OCI-LY7 (cell line): ENCODE data around the gene DIAPH3. TPM values are rescaled to one million over a fixed set of nuclear protein-coding genes. Genes with fewer than 3 reads are reported as not detected.

Experiments
- BruUV-seq: library from RNA; stranded (reverse); fragments of 400-500 nt; replicated peaks from 2 replicates; lab custom pipeline; 2021; lab: Mats Ljungman, UMichigan
- CTCF ChIA-PET: fragments of 300-600 bp; sonication (Branson Sonifier 250); formaldehyde crosslinking; loops from one replicate; lab custom pipeline; 2022; ENCODE audit warnings: antibody characterized with exemption; ENCODE audit not compliant: unreplicated experiment; lab: Charles Lee
- POLR2A ChIA-PET: fragments of 300-600 bp; sonication (Branson Sonifier 250); formaldehyde crosslinking; loops from one replicate; lab custom pipeline; 2022; ENCODE audit warnings: antibody characterized with exemption; lab: Charles Lee
- DNase-seq: peaks from one replicate; pipeline ENCODE4 v3.0.0-alpha.2; 2015; ENCODE audit warnings: low spot score
- H2AFZ ChIP-seq: fragments of 200-600 bp; sonication (generic), shearing (Covaris generic); 2 replicates; pipeline ENCODE4 v1.6.1; 2014; ENCODE audit warnings: mild to moderate bottlenecking, antibody characterized with exemption, low read length, moderate library complexity
- H3K27ac ChIP-seq: fragments of 200-600 bp; sonication (generic); 2 replicates; pipeline ENCODE4 v1.5.1; 2014; ENCODE audit warnings: mixed run types, low read depth, mild to moderate bottlenecking, moderate library complexity, low read length, inconsistent platforms; ENCODE audit not compliant: poor library complexity, severe bottlenecking
- H3K36me3 ChIP-seq: fragments of 200-600 bp; sonication (generic); 2 replicates; pipeline ENCODE4 v1.6.1; 2014; ENCODE audit warnings: mild to moderate bottlenecking, antibody characterized with exemption, low read length, moderate library complexity, mixed read lengths; ENCODE audit not compliant: insufficient read depth
- H3K4me1 ChIP-seq: fragments of 200-600 bp; sonication (generic); 2 replicates; pipeline ENCODE4 v1.5.1; 2014; ENCODE audit warnings: mild to moderate bottlenecking, low read length; ENCODE audit not compliant: insufficient read depth, poor library complexity, severe bottlenecking
- H3K4me2 ChIP-seq: fragments of 200-600 bp; sonication (generic); 2 replicates; pipeline ENCODE4 v1.6.1; 2014; ENCODE audit warnings: mild to moderate bottlenecking, low read length
- H3K4me3 ChIP-seq: fragments of 200-600 bp; sonication (generic); 2 replicates; pipeline ENCODE4 v1.5.1; 2014; ENCODE audit warnings: mild to moderate bottlenecking, low read depth, low read length; ENCODE audit not compliant: poor library complexity, severe bottlenecking
- H3K79me2 ChIP-seq: fragments of 200-600 bp; sonication (generic); 2 replicates; pipeline ENCODE4 v1.6.1; 2016; ENCODE audit warnings: low read depth, mild to moderate bottlenecking, low read length, moderate library complexity, mixed read lengths; ENCODE audit not compliant: insufficient read depth
- H3K9me2 ChIP-seq: fragments of 200-600 bp; sonication (generic); 2 replicates; pipeline ENCODE4 v1.6.1; 2016; ENCODE audit warnings: mild to moderate bottlenecking, low read length, mixed read lengths; ENCODE audit not compliant: insufficient read depth
- H3K9me3 ChIP-seq: fragments of 200-600 bp; sonication (generic); 2 replicates; pipeline ENCODE4 v1.6.1; 2014; ENCODE audit warnings: mild to moderate bottlenecking, mixed run types, low read length, mixed read lengths
- H4K20me1 ChIP-seq: fragments of 200-600 bp; sonication (generic); 2 replicates; pipeline ENCODE4 v1.6.1; 2014; ENCODE audit warnings: mild to moderate bottlenecking, antibody characterized with exemption, low read length, moderate library complexity, mixed read lengths; ENCODE audit not compliant: insufficient read depth
- CTCF ChIP-seq: fragments of 200-600 bp; sonication (generic); conservative IDR thresholded peaks from 2 replicates; pipeline ENCODE4 v1.5.1; 2014; ENCODE audit warnings: mild to moderate bottlenecking, antibody characterized with exemption, low read length, moderate library complexity, mixed read lengths
- EZH2phosphoT487 ChIP-seq: fragments of 200-600 bp; sonication (generic); IDR thresholded peaks from 2 replicates; pipeline ENCODE4 v1.6.1; 2018; ENCODE audit warnings: low read depth, borderline replicate concordance, mild to moderate bottlenecking, mixed run types, antibody characterized with exemption, low read length, moderate library complexity, mixed read lengths
- intact Hi-C: fragments of 100-400 bp; cut with micrococcal nuclease; formaldehyde crosslinking; loops from one replicate; pipeline ENCODE4 v1.10.0; 2022; ENCODE audit not compliant: unreplicated experiment
- total RNA-seq, 2 experiments: library from RNA; depleted of rRNA in 1 of 2; stranded (reverse); fragments of >200 nt in 1 of 2; shearing (Covaris generic) in 1 of 2; gene quantifications; 2 replicates each; pipeline ENCODE4 v1.2.3, GENCODE V29; 2014 to 2022

DIAPH3 gene
- total RNA-seq, 2 experiments from 2014 or later = 33.5 to 37.2 TPM

- CTCF ChIA-PET = no interaction called here
- BruUV-seq = no TSS peak
- Histone ChIP-seq H3K9me3 (no peaks in the 10 kb centered on the region), H3K4me3 (no peak overlapping the region), H3K79me2 (no peaks in the 10 kb centered on the region), H3K4me2 (no peak overlapping the region), H4K20me1 (no peaks in the 10 kb centered on the region), H2AFZ (no peak overlapping the region), H3K27ac (no peak overlapping the region), H3K9me2 (no peaks in the 10 kb centered on the region), H3K36me3 (no peaks in the 10 kb centered on the region), H3K4me1 (no peaks in the 10 kb centered on the region)
- no peak for DNase-seq
- intact Hi-C loops = no loop called here
- TF ChIP-seq EZH2phosphoT487 (no peak), CTCF (no peak)
- POLR2A ChIA-PET = interaction anchor here (0.6 to 2.8 kb wide), 8 partner anchors 9 to 219 kb away, joined by 3 to 20 read pairs (median 3); no protein-coding TSS in a partner anchor
Measured at GRCh38 chr13:59951011-59951410, 212.7 kb downstream of the DIAPH3 start.

GRCh38 chr13:59950266-59950665 lies 213.5 kb downstream of the DIAPH3 start:
- H3K27ac ChIP-seq = no peak overlapping the region

More at GRCh38 chr13:59950266-59950665, 213.5 kb downstream of the DIAPH3 start:
- Histone ChIP-seq H3K36me3 (no peaks in the 10 kb centered on the region), H2AFZ (no peak overlapping the region), H3K4me1 (no peaks in the 10 kb centered on the region), H3K4me2 (no peak overlapping the region), H3K4me3 (no peak overlapping the region), H3K79me2 (no peaks in the 10 kb centered on the region), H3K9me2 (no peaks in the 10 kb centered on the region), H3K9me3 (no peaks in the 10 kb centered on the region), H4K20me1 (no peaks in the 10 kb centered on the region)
- intact Hi-C loops = no loop called here
- POLR2A ChIA-PET = interaction anchor here (0.6 to 2.8 kb wide), 9 partner anchors 10 to 752 kb away, joined by 3 to 20 read pairs (median 3); no protein-coding TSS in a partner anchor
- no peak for TF ChIP-seq EZH2phosphoT487
- TF ChIP-seq CTCF = no peak
- no peak for DNase-seq
- CTCF ChIA-PET = no interaction called here
- BruUV-seq = no TSS peak
